Activated CD4-positive, alpha-beta T cell treated with anti-CD3 and anti-CD28 coated beads, Interleukin-2, amount 50 U/mL, for 24 hours (primary cell): ENCODE data around the gene PBX4.

Experiments used
- DNase-seq, 2 donors: peaks; one replicate each; pipeline ENCODE4 v3.0.0-alpha.2; 2020; ENCODE audit warnings: low read depth in 1 of 2, low spot score in 1 of 2

PBX4 gene

DNA sequence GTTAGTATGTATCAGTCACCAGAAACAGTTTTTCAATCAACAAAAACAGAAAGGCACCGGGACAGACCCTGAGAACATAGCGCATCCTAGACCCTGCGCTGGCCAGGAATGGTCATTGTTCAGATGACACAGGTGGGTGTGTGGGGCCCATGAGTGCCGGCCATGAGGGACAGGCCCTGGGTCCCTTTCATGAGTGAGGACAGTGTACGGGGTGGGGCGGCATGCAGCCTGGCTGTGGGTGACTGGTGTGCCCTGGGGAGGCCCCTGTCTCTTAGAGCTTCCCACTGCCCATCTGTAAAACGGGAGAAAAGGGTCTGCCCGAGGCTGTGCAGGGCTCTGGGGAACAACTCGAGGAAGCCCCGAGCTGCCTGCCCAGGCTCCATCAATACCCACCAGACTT, 25.8 kb downstream of the PBX4 start:
- DNase-seq = no peak

DNA sequence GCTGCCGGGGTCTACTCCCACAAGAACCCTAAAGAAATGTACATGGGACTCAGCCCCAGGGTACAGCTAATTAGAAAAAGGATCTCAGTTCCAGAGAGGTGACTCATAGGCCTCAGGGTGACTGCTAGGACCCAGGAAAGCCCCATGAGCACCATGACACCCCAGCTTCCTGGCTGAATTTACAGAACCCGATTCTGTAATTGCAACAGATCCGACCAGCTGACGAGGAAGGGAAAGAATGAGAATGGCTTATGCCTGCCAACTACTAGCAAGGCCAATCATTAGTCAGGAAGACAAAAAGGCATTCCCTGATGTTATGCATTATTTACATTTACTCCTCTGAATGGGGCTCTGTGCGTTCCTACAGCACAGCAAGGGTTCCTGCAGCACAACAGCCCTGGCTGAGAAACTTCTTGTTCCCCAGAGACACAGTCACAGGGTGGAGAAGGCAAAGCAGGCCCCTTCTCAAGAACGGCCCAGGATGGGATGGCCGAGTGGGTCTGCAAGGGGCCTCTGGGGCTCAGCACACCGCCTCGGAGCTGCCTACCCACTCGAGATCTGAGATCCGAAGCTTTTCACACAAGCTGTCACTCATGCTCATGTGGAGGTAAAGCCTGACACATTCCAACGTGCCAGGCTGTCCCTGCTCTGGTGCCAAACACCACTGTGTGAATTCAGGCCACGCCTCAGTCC, 27.2 kb downstream of the PBX4 start:
- peak in 1 of 2 donors; percentile 64 for DNase-seq

DNA sequence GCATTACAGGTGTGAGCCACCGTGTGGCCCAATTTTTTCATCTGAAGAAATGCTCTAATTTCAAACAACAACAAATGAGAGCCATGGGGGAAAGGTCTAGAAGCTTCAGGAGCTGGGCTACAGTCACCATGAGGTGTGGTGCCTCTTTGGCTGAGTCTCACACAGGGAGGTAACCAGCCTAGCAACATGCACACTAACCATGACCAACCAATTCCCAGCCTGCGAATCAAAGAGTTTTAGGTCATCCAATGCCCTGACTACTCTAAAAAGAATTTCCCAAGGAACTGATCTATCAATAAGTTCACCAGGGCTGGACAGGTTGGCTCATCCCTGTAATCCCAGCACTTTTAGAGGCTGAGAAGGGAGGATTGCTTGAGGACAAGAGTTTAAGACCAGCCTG, 29.9 kb downstream of the PBX4 start:
- DNase-seq = no peak

DNA sequence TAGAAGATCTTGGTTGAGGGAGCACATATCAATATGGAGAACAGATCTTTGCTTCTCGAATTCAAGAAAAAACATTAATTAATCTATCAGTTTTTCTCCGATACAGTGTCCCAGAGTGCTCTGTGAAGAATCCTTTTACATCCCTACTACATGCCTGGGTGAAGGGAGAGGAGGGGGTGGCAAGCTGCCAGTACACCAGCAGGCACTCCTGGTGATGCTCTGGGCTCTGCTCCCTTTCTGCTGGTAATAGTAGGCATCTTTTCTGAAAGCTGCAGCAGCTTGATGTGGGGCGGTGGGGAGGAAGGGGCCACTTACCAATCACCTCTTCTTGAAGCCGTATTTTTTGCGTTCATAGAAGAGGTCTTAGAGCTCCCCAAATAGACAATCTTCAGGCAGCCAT, 30.7 kb downstream of the PBX4 start:
- no peak for DNase-seq

DNA sequence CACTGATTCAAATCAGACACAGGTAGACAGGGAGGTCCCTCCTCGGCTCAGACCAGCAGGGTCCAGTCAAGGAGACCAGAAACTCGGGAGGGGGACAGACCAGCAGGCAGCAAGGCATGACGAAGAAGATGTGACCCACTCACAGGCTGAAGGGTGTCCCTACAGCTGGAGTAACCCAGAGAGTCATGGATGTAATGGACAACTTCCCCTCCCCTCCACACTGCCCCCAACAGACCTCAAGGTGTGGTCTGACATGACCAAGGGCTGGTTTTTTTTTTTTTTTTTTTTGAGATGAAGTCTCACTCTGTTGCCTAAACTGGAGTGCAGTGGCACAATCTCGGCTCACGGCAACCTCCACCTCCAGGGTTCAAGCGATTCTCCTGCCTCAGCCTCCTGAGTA, 34.1 kb downstream of the PBX4 start:
- no peak for DNase-seq

DNA sequence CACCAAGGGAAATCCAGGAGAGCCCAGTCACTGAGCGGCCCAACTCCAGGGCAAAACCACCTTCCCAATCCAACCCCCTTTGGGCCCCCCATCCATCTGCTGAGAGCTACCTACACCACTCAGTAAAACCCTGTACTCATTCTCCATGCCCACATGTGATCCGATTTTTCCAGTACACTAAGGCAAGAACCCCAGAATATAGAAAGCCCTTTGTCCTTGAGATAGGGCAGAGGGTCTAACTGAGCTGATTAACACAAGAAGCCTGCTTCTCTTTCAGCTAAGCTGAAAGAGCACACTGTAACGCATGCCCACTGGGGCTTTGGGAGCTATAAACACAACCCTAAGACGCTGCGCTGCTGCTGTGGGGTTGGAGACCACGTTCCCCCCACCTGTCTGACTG, 36.0 kb downstream of the PBX4 start:
- no peak for DNase-seq

DNA sequence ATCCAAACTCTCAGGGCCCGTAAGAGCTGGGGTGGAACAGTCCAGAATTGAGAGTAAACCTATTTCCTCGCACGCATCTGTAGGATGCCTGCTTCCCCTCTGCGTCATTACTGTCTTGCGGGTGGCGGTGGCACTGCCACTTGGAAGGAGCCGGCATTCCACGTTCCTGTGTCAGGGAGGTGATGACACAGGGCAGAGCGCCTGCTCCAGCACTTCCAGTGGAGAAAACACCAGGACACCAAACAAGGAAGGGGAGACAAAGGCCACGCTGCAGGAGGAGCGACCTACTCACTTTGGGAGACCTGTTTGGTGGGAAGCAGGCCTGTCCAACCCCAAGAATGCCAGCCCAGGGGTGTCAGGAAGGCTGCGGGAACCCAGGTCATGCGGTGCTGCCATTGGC, 37.1 kb downstream of the PBX4 start:
- no peak for DNase-seq

DNA sequence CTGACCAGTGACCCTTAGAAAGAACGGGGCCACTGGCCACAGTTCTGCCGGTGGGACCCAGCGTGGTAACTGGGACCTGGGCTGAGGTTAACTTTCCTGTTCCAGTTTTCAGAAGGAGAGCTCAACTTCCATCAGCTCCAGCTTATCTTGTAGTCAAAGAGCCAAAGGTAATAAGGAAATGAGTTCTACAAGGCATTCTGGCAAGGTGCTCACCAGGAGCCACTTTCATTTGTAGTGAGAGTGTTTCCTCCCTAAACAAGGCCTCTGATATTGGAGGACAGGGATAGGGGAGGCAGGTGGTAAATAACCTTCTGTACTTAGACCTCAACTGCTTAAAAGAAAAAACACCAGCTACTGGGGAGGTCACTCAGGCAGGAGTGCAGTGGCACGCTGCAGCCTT, 38.1 kb downstream of the PBX4 start:
- no peak for DNase-seq

DNA sequence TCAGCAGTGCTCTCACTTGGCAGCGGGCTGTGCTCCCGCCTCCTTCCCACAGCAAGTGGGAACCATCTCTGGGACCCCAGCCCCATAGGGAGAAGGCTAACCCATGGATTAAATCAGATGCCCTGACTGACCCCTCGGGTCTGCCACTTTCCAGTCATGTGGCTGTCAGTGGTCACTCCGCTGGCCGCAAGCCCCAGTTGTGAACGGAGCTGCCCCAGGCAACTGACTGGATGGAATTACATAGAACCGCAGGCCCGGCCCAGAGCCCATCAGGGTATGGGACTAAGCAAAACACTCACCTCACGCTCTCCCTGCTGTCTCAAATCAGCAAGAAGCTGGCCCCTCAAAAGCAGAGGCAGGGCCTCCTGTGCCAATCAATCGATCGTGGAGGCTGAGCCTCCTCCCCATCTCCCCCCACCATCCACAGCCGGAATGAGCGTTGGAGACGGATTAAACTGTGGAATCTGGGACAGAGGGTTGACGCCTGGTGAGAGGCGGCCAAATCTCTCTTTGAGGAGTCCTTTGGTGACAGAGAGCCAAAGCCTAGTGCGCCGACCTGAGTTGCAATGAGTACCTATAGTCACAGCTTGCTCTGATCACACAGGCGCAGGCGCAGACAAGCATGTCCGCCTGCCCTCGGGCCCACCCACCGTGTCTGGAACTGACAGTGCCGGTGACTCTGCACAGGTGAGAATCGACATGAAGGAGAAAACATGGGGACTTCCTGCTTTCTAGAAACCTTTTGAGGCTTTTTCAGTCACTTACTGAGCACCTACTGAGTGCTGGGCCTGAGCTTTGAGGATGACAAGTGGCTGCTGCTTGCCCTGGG, 38.7 kb downstream of the PBX4 start:
- no peak for DNase-seq

DNA sequence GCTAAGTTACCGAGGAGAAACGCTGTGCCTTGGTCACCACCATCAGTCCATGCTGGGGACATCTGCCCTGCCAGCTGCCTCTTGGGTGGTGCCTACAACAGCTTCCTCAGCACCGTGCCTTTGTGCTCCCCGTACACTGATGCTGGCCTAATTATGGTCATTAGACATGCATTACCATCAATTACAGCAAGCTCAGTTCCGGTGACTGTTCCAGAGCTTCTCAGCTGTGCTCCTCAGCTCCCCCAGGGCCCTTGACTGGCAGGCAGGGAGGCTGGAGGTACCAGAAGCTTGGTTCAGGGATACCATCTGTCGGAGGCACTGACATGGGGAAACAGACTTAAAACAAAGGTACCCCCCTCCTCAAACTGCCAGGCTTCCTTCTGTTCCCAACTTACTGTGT, 40.2 kb downstream of the PBX4 start:
- DNase-seq = no peak

DNA sequence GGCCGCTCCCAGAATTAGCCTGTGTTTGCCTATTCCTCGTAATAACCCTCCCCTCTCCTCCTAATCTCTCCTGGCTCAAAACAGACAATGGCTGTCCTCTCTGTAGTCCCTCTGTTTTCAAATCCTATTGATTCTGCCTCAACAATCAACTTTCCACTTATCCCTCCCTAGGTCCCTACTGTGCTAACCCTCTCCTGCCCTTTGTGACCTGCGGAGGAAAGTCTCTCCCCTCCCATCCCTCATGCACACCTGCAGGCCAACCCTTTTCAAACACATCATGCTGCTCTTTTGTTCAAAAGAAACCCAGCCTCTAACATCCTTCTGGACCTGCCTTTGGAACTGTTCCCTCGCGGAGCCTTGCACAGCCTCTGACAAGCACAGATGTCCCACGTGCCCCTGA, 43.1 kb downstream of the PBX4 start:
- DNase-seq = no peak

DNA sequence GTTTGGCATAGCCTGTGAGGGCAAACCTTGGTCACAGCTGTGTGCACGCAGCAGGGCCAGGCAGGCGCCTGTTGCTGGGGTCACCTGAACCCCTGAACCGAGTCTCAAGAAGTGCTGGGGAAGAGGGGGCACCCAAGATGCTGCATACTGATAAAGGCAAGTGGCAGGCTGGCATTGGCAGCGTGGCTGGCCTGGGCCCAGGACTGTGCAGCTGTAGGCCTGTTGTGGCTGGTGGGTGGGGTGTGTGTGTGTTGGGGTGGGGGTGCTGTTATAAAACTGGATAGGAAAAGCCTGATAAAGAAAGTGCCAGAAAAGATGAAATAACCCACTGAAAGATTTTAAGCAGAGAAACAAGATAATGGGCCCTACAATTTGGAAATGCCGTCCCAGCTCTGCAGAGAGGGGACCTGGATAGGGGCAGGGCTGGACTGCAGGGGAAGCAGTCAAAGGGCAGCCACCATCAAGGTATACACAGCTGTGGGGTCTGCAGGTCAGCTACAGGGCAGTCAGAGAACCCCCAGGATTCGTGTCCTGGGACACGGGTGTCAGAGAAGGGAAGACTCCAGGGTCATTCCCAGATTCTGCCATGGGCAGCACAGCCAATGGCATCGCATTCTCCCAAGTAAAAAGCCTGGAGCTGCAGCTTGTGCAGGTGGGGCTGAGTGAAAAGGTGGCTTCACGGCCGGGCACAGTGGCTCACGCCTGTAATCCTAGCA, 47.3 kb downstream of the PBX4 start:
- no peak for DNase-seq

DNA sequence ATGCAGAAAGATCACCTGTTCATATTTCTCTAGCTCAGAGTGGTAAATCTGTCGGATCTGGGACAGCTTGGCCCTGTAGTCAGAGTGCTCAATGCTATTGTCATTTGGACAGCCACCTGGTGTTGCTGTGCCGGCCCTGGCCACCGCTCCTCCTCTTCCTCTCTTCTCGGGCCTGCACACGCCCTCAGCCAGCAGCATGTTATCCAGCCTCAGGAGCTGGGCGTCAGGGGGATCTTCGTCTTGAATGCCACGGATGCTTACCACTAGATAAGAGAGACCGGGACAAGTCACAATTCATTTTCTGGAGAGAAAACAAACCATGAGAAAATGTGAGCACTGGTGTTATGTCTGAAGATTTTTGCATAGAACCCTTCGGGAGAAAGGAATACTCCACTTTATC, 47.9 kb downstream of the PBX4 start:
- no peak for DNase-seq

DNA sequence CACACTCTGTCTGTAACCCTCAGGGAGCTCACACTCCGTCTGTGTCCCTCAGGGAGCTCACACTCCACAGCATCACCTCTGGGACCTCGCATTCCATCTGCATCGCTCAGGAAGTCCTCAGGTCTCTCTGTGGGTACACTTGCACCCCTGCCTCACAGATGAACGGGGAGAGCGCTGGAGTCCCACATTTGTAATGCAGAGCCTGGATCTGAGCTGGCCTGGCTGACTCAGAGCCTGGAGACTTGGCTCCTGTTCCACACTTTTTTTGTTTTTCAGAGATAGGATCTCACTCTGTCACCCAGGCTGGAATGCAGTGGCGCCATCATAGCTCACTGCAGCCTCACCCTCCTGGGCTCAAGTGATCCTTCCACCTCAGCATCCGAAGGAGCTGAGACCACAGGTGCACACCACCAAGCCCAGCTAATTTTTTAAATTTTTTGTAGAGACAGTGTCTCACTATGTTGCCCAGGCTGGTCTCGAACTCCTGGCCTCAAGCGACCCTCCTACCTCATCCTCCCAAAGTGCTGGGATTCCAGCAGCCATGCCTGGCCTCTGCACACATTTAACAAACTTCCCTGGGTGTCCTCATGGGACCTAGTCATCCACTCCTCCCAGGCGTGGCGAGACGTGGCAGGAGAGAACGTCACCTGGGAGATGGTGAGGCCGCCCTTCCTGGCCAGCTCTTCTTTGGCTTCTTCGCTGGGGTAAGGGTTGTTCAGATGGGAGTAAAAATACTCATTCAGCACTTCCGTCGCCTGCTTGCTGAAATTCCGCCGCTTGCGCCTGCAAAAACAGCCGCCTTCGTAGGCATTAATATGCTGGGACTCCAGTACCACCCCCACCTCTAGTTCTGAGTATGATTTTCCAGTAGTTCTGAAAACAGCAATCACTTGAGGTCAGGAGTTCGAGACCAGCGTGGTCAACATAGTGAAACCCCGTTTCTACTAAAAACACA, 49.4 kb downstream of the PBX4 start:
- DNase-seq = no peak

DNA sequence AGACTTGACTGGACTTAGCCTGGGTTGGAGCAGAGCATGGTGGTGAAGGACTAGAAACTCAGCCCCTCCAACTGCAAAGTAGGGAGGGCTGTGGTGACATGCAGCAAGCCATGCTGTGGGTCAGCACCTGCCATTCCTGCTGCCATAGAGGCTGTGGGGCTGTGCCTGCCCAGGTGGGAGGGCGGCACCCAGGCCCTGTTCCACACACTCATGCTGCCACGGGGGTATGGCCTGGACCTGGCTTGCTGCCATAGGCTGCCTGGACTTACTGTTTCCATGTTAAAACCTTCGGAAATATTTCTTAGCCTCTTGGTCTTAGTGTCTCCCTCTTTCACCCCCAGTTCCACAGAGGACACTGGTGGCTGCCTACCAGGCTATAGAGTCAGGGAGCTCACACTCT, 51.1 kb downstream of the PBX4 start:
- DNase-seq = no peak

DNA sequence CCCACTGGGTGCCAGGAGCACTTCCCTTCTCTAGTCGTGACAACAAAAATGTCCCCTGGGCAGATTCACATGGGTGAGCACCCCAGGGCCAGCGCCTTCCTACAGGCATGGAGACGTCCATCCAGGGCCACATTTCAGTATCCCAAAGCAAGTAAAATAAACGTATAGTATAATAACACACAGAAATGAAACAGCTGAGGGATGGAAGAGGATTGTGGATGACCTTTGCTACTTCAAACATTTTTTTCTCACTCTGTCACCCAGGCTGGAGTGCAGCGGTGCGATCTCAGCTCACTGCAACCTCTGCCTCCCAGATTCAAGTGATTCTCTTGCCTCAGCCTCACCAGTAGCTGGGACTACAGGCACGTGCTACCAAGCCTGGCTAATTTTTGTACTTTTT, 52.2 kb downstream of the PBX4 start:
- DNase-seq = no peak

DNA sequence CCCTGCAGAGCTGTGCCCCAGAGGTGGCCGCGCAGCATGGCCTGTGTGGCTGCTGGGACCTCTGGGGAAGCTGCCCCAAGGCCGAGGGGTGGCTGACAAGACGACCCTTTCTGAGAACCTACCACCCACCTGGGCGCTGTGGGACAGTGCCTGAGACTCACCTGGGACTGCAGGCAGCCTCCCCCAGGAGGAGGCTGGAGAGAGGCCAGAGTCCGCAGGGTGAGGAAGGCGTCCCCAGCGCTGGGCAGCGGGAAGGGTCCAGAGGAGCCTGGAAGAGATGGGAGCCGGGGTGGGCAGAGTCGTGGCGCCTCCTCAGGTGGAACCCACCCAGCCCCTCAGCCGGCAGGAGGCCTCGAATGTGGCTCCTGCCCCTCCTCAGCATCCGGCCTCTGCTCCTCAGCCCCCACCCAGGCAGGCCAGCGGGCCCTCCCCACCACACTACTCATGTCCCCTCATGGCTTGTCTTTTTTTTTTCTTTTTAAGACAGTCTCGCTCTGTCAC, 55.1 kb downstream of the PBX4 start:
- no peak for DNase-seq

DNA sequence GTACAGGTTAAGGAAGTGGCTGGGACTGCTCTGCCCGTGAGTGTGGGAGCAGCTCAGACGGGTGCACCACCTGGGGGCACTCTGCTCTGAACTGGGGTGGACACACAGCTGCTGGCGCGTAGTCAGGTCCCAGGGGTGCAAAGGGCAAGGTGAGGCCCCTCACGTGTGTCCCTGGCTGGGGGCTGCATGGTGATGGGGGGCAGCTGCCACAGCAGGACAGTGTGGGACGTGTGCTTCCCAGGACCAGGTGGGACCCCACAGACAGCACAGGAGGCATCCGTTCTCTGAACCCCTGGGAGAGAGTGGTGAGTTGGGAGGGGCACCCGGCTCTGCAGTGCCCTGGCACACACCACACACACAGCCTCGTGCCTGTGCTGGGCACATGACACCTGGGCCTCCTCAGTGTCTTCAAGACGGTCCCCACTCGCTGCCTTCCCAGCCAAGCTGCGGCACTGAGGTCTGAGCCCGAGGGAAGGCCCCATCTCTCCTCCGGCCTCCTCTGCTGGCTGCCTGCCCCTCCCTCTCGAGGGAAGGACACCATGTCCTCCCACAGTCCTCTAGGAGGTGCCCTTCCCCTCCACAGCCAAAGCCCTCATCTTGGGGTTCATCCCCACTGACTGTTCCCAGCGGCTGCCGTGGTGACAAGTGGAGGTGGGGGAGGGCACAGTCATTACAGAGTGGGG, 55.7 kb downstream of the PBX4 start:
- DNase-seq = no peak

DNA sequence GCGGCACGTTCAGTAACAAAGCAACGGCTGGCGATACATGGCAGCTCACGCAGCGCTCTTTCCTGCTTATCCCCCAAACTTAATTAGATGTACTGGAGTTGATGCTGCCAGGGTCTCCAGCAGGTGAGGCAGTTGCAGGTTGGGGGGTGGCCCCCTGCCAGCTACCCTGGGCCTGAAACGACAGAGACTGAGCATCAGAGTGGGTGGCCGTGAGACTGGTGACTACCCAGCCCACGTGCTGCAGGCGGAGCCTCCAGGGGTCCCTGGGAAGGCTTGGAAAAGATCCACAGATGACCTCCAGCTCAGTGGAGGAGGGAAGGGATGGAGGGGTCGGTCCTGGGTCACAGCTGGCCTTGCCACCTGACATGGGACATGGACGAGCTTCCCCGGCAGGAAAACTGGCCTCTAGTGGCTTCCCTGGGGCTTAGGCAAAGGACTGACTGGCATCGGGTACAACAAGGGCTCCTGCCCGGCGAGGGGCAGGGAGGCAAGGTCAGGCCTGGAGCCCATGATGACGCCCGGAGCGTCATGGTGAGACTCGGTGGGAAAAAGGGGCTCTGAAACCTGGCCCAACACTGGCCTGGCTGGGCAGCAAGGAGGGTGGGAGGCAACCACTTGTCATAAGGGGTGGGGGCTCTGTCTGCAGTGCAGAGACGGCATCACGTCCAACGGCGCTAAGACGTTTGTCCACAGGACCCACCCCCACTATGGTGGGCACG, 56.4 kb downstream of the PBX4 start:
- DNase-seq = no peak

DNA sequence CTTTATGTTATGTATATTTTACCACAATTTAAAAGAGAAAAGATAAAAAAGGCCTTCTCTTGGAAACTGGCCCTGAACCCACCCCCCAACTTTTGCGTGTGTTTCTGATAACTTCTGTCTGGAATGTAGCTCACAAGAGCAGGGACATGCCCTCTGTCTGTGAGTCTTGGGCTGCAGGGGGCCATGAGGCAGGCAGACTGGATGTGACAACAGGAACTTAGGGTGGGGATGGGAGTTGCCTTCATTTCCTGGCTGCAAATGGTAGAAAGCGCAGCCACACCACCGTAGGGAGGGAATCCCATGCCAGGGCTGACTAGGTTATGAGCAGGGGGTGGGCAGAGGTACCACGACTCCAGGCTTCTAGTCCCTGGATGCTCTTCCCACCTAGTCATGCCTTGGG, 58.6 kb downstream of the PBX4 start:
- DNase-seq = no peak
